ENCODE data around the gene TOP3B.

DNA sequence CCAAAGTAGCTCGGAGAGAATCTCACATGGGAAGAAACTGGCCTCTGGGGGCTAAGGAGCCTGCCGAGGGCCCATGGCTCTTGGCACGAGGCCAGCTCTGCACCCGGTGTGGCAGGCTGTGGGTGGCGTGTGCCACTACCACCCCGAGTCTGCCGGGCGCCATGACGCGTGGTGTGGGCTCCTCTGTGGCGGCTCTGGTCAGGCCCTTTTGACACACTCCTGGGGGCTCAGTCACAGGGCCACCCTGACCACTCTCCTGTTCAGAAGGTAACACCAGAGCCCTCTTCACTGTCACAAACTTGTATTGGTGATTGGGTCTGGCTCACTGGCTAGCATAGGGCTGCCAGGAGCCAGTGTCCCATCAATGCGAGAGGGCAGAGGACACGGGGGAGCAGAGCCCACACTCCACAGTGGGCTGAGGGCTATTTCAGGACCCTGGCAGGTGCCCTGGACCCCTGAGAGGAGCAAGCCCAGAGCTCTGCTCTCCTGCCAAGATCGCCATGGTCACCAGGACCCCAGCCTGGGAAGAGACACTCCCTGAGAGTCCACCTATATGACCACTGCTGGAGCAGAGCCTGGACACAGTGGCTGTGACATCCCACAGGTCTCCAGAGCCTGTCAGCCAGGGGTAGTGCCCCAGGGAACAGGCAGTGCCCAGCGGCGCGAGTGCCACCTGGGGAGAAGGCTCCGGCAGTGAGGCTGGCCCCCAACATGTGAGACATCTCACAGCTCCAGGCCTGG, 21.3 kb downstream of the TOP3B start:
- TF ChIP-seq TAF1 (conservative IDR thresholded peaks at IDR 0.05) (no peak), RXRA (IDR thresholded peaks at IDR 0.05) (no peak), JUND (IDR thresholded peaks at IDR 0.05) (no peak), GABPA (IDR thresholded peaks at IDR 0.05 in 1 of 2, conservative IDR thresholded peaks at IDR 0.05 in 1 of 2) (no peak), RAD21 (IDR thresholded peaks at IDR 0.05) (no peak)
- TF ChIP-seq, protein P1, sequence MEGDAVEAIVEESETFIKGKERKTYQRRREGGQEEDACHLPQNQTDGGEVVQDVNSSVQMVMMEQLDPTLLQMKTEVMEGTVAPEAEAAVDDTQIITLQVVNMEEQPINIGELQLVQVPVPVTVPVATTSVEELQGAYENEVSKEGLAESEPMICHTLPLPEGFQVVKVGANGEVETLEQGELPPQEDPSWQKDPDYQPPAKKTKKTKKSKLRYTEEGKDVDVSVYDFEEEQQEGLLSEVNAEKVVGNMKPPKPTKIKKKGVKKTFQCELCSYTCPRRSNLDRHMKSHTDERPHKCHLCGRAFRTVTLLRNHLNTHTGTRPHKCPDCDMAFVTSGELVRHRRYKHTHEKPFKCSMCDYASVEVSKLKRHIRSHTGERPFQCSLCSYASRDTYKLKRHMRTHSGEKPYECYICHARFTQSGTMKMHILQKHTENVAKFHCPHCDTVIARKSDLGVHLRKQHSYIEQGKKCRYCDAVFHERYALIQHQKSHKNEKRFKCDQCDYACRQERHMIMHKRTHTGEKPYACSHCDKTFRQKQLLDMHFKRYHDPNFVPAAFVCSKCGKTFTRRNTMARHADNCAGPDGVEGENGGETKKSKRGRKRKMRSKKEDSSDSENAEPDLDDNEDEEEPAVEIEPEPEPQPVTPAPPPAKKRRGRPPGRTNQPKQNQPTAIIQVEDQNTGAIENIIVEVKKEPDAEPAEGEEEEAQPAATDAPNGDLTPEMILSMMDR (IDR thresholded peaks at IDR 0.05; ENCODE audit: low read depth, low read length, missing input control) = no peak
- TF ChIP-seq, protein P2, sequence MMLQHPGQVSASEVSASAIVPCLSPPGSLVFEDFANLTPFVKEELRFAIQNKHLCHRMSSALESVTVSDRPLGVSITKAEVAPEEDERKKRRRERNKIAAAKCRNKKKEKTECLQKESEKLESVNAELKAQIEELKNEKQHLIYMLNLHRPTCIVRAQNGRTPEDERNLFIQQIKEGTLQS (IDR thresholded peaks at IDR 0.05) = no peak
- TF ChIP-seq, protein P3, sequence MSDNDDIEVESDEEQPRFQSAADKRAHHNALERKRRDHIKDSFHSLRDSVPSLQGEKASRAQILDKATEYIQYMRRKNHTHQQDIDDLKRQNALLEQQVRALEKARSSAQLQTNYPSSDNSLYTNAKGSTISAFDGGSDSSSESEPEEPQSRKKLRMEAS (IDR thresholded peaks at IDR 0.05) = no peak
- TF ChIP-seq, protein P4, sequence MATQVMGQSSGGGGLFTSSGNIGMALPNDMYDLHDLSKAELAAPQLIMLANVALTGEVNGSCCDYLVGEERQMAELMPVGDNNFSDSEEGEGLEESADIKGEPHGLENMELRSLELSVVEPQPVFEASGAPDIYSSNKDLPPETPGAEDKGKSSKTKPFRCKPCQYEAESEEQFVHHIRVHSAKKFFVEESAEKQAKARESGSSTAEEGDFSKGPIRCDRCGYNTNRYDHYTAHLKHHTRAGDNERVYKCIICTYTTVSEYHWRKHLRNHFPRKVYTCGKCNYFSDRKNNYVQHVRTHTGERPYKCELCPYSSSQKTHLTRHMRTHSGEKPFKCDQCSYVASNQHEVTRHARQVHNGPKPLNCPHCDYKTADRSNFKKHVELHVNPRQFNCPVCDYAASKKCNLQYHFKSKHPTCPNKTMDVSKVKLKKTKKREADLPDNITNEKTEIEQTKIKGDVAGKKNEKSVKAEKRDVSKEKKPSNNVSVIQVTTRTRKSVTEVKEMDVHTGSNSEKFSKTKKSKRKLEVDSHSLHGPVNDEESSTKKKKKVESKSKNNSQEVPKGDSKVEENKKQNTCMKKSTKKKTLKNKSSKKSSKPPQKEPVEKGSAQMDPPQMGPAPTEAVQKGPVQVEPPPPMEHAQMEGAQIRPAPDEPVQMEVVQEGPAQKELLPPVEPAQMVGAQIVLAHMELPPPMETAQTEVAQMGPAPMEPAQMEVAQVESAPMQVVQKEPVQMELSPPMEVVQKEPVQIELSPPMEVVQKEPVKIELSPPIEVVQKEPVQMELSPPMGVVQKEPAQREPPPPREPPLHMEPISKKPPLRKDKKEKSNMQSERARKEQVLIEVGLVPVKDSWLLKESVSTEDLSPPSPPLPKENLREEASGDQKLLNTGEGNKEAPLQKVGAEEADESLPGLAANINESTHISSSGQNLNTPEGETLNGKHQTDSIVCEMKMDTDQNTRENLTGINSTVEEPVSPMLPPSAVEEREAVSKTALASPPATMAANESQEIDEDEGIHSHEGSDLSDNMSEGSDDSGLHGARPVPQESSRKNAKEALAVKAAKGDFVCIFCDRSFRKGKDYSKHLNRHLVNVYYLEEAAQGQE (IDR thresholded peaks at IDR 0.05) = no peak
- TF ChIP-seq, protein P5, sequence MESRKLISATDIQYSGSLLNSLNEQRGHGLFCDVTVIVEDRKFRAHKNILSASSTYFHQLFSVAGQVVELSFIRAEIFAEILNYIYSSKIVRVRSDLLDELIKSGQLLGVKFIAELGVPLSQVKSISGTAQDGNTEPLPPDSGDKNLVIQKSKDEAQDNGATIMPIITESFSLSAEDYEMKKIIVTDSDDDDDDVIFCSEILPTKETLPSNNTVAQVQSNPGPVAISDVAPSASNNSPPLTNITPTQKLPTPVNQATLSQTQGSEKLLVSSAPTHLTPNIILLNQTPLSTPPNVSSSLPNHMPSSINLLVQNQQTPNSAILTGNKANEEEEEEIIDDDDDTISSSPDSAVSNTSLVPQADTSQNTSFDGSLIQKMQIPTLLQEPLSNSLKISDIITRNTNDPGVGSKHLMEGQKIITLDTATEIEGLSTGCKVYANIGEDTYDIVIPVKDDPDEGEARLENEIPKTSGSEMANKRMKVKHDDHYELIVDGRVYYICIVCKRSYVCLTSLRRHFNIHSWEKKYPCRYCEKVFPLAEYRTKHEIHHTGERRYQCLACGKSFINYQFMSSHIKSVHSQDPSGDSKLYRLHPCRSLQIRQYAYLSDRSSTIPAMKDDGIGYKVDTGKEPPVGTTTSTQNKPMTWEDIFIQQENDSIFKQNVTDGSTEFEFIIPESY (IDR thresholded peaks at IDR 0.05) = no peak

Measured in liver (tissue), 3 donors.